ENCODE data around the gene POC5.
"Not testable (repeated sequence)": the region's sequence is repeated elsewhere in the genome, so short reads cannot be mapped to it uniquely, and the experiment has no call there.

POC5 gene

GRCh38 chr5:75695472-75696351 lies 21.5 kb downstream of the POC5 start:
- not testable (repeated sequence) for DNase-seq

- DNase-seq: no peak
Measured at GRCh38 chr5:75694781-75695180, 22.5 kb downstream of the POC5 start.

- DNase-seq: no peak
Measured at GRCh38 chr5:75690669-75691068, 26.6 kb downstream of the POC5 start.

GRCh38 chr5:75686480-75686879 lies 30.8 kb downstream of the POC5 start:
- DNase-seq: no peak

- DNase-seq: no peak
Measured at GRCh38 chr5:75685141-75685540, 32.1 kb downstream of the POC5 start.

DNA sequence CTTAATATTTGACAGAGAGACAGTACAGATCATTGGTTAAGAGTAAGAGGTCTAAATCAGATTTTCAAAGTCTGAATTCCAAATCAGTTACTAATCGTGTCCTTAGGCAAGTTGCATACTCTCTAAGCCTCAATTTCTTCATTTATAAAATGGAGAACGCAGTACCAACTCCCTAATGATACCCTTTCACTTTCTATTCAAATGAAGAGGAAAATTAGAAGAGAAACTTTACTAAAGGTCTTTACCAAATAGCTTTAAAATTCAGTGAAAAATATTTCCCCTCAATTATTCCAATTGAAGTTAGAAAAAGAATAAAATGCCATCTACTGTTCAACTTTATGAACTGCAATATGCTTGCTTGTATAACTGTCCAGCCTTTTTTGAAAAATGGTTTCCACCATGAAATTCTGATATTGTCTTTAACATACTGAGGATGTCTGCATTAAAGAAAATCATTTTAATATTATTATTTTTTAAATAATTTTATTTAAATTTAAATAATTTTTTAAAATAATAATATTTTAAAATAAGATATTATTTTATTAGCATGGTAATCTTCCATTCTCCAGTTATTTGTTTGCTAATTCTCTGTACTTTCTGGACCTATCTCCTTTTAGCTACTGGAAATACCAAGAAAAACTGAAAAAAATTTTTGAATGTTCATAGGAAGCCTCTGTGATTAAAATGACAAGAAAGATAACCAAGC lies 36.0 kb downstream of the POC5 start:
- DNase-seq: peak in 2 of 6 experiments; percentile 11 to 38

GRCh38 chr5:75678155-75678554 lies 39.1 kb downstream of the POC5 start:
- peak in 3 of 6 experiments; percentile 12 to 32 (median 12) for DNase-seq

DNA sequence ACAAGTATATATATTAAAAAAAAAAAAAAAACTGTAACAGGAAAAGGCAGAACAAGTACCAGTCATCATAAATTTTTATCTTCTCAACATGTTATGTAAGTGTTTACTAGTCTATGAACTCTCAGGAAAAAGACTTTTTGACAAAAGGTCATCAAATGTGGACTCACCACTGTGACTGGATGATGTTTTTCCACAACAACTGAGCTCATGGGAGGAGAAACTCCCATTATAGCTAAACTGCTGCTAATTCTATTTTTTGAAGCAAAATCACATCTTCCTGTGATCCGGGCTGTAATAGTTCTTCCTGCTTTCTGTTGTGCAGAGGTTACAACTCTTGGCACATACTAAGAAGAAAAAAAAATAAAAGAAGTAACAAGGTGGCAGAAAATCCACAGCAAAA lies 39.6 kb downstream of the POC5 start:
- DNase-seq: peak in 2 of 6 experiments; percentile 16 to 18

GRCh38 chr5:75675783-75676182 lies 41.5 kb downstream of the POC5 start:
- DNase-seq: no peak

DNA sequence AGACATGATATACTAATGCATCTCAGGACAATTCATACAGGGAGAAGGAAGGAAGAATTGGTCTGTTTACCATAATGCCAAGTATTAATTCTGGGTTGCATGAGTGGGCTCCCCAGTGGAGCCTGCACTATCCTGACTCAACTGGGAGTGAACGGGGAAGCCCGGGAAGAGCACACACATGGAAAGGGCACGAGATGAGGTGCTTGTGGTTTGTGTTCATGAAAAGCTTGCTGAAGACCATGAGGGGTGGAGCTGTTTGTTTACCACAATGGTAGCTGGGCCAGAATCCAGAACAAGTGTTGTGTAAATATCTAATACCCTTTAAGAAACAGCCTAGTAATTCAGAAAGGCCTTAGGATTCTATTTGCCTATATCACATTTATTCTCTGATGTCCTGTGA lies 44.6 kb downstream of the POC5 start:
- no peak for DNase-seq

DNA sequence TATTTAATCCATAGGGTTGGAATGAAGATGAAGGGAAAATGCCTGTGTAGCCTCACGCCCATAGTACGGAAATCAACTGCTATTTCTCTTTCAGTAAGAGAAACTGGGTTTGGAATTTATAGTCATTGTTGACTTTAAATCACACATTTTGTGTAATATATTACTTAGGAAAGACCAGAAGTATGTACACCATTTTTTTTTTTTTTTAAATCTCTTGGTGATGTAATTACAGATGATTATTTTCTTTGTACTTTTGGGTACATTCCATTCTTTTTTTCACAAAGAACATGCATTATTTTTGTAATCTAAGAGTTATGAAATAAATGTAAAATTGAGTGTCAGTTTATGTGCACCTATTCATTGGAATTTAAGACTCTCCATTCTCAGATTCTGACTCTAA lies 45.7 kb downstream of the POC5 start:
- no peak for DNase-seq

- DNase-seq: no peak
Measured at GRCh38 chr5:75670577-75670976, 46.7 kb downstream of the POC5 start.

GRCh38 chr5:75668977-75669689 lies 48.1 kb downstream of the POC5 start:
- DNase-seq: peak in 2 of 6 experiments; percentile 6 to 7

DNA sequence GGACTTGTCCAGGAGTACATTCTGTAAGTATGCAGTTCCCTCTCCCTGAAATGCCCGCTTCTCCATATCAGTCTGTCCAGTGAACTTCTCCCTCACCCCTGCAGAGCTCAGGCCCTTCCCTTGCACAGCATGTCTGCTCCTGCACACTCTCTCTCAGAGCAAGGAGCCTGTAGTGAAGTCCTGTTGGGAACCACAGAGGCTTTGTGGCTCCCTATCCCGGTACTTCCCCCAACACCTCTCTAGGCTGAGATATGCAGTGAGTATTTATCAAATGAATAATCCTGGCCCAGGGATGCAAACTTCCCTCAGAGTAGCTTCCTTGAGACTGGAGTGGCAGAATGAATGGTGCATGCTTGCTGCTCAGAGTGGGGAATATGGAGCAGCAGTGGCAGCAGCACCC lies 48.8 kb downstream of the POC5 start:
- DNase-seq: no peak

GRCh38 chr5:75667586-75667985 lies 49.7 kb downstream of the POC5 start:
- no peak for DNase-seq

DNA sequence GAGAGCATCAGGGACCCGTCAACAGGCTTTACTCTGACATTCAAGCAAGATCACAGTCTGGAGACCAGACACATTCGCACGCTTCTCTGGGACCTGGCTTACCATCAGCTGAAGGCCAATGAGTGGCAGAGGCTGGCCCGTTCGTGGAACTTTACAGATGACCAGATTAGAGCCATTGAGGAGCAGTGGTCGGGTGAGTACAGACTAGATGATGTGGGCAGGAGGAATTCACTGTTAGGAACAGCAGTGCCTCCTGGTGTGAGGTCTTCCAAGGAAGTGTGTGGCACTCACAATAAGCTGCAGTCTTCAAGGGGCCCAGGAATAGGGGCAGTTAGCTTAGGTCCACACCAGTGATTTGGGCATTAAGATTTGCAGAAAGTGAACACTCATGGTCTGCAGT lies 50.4 kb downstream of the POC5 start:
- DNase-seq: no peak

GRCh38 chr5:75664979-75665378 lies 52.3 kb downstream of the POC5 start:
- no peak for DNase-seq

DNA sequence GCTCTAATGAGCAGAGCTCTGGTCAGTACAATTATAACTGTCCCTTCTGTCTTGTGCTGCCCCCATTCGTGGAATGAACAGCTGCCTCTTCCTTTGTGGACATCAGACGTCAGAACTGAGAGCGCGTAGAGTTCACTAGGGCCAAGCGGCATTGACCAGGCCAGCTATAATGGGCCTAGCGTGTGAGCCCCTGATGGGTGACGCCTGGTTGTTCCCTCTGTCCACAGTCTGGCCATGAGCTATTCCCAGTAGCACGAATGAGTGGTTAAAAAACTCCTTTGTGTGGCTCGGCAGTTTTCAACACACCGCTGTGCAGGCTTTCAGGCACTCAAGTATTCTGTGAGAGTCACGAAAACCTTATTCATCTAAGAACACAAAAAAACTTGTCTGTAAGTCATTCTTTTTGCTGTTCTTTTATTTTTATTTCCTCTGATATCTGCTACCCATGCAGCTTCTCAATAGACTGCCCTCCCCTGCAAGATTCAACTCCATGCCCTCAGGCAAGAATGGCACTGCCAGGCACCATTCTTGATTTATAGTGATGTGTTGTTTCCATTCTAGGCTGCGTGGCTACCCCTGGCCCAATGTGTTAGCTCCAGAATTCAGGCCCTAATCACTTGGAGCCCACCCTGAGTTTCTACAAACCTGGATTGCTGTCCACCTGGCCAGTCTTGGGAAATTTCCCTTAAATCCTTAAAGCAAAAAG lies 53.5 kb downstream of the POC5 start:
- DNase-seq: no peak

DNA sequence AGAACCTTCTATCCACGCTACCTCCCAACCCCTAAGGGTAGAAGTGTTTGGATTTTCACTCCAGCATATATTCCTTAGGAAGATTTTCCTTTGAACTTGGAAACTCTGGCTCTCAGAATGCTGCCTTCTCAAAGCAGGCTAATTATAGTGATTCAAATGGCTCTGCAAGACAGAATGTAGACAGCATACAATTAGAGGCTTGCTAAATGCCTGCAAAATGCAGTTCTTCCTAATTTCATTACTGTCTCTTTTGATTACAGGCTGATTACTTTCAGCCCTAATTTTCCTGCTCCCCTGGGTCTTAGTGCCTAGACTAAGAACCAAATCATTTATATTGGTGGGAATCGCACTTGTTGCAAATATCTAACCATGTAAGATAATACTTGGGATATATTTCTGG lies 55.2 kb downstream of the POC5 start:
- DNase-seq: no peak

- no peak for DNase-seq
Measured at GRCh38 chr5:75660678-75661465, 56.4 kb downstream of the POC5 start.

GRCh38 chr5:75659791-75660450 lies 57.3 kb downstream of the POC5 start:
- DNase-seq: no peak

Measured in stimulated activated naive CD4-positive, alpha-beta T cell (primary cell).